Panc1 (cell line): ENCODE measurements around the gene SOCS6.

Experiments used
- CTCF ChIP-seq: fragments of 450-650 bp; IDR thresholded peaks from 2 replicates; pipeline ENCODE4 v1.5.1; 2017; ENCODE audit warnings: mild to moderate bottlenecking
- POLR2AphosphoS5 ChIP-seq: IDR thresholded peaks from 2 replicates; pipeline ENCODE4 v1.6.1; 2012; ENCODE audit warnings: mild to moderate bottlenecking, low read depth, low read length, moderate library complexity
- REST ChIP-seq, 2 experiments: IDR thresholded peaks; 2 replicates each; pipeline ENCODE4 v1.6.1; 2011 to 2012; ENCODE audit warnings: low read depth in 2 of 2, control low read depth in 1 of 2, low read length in 1 of 2, mild to moderate bottlenecking in 1 of 2, moderate library complexity in 1 of 2; ENCODE audit not compliant: insufficient read depth in 1 of 2
- TCF7L2 ChIP-seq: IDR thresholded peaks from 2 replicates; pipeline ENCODE4 v1.6.1; 2011; ENCODE audit warnings: mild to moderate bottlenecking, low read depth, low read length, inconsistent platforms

- TF ChIP-seq REST (IDR thresholded peaks at IDR 0.05; ENCODE audit: insufficient read depth in 1 of 2, low read depth in 2 of 2, low read length in 1 of 2): no peak
- no peak for TF ChIP-seq POLR2AphosphoS5
- no peak for TF ChIP-seq CTCF
- TF ChIP-seq TCF7L2: no peak
Observed at GRCh38 chr18:70322928-70323327, 34.1 kb downstream of the SOCS6 start.
